ENCODE results near the gene NEK11. TPM values are rescaled to one million over a fixed set of nuclear protein-coding genes. Genes with fewer than 3 reads are reported as not detected.

Gene NEK11
- total RNA-seq, 1 experiment from 2014 or later = 9.5 TPM

- Histone ChIP-seq H3K27me3 (ENCODE audit: control insufficient read depth, insufficient read depth, low read length) (no peaks in the 10 kb centered on the region), H3K36me3 (ENCODE audit: control insufficient read depth, insufficient read depth, low read length) (no peaks in the 10 kb centered on the region), H3K27ac (ENCODE audit: low read length) (no peak overlapping the region), H3K4me1 (ENCODE audit: control insufficient read depth, insufficient read depth, low read length) (no peaks in the 10 kb centered on the region), H3K9me3 (ENCODE audit: control insufficient read depth, insufficient read depth, low read depth, low read length) (no peaks in the 10 kb centered on the region), H3K4me3 (ENCODE audit: low read depth in 2 of 2, low read length in 2 of 2) (no peak overlapping the region)
- intact Hi-C loops (cut with micrococcal nuclease; ENCODE audit: unreplicated experiment) (no loop called here), in situ Hi-C loops (cut with HindIII; ENCODE audit: low pct_unique_long_range_greater_than_20kb, low sequenced_read_pairs) (no loop called here)
- no peak for DNase-seq (ENCODE audit: low read depth, low spot score)
- no peak for ATAC-seq
- TF ChIP-seq CTCF (IDR thresholded peaks at IDR 0.05) (no peak), SIN3A (IDR thresholded peaks at IDR 0.05; ENCODE audit: borderline replicate concordance, insufficient read depth, low read depth, low read length) (no peak), TCF7L2 (IDR thresholded peaks at IDR 0.05; ENCODE audit: low read depth, low read length) (no peak), POLR2AphosphoS5 (IDR thresholded peaks at IDR 0.05; ENCODE audit: low read depth, low read length) (no peak), REST (IDR thresholded peaks at IDR 0.05; ENCODE audit: insufficient read depth in 1 of 2, low read depth in 2 of 2, low read length in 1 of 2) (no peak)
- POLR2A ChIA-PET = no interaction called here
- no TSS peak for BruUV-seq (replicated peaks)
- CTCF ChIA-PET = no interaction called here
Measured at GRCh38 chr3:131228522-131228921, 201.8 kb downstream of the NEK11 start.

GRCh38 chr3:131231710-131232389 is 205.2 kb downstream of the NEK11 start:
- ChIA-PET CTCF (no interaction called here), POLR2A (no interaction called here)
- no peaks in the 10 kb centered on the region for H3K27me3 ChIP-seq (ENCODE audit: control insufficient read depth, insufficient read depth, low read length)
- no peaks in the 10 kb centered on the region for H3K4me1 ChIP-seq (ENCODE audit: control insufficient read depth, insufficient read depth, low read length)
- no peaks in the 10 kb centered on the region for H3K36me3 ChIP-seq (ENCODE audit: control insufficient read depth, insufficient read depth, low read length)
- DNase-seq (ENCODE audit: low read depth, low spot score) (no peak), ATAC-seq (no peak)
- intact Hi-C loops (cut with micrococcal nuclease; ENCODE audit: unreplicated experiment) = no loop called here
- in situ Hi-C loops (cut with HindIII; ENCODE audit: low pct_unique_long_range_greater_than_20kb, low sequenced_read_pairs) = no loop called here
- H3K27ac ChIP-seq (ENCODE audit: low read length) = no peak overlapping the region
- no peaks in the 10 kb centered on the region for H3K9me3 ChIP-seq (ENCODE audit: control insufficient read depth, insufficient read depth, low read depth, low read length)
- H3K4me3 ChIP-seq (ENCODE audit: low read depth in 2 of 2, low read length in 2 of 2) = no peak overlapping the region
- no peak for TF ChIP-seq TCF7L2 (IDR thresholded peaks at IDR 0.05; ENCODE audit: low read depth, low read length)
- no peak; the same call in 1 of the 2 replicates for TF ChIP-seq CTCF (IDR thresholded peaks at IDR 0.05)
- TF ChIP-seq SIN3A (IDR thresholded peaks at IDR 0.05; ENCODE audit: borderline replicate concordance, insufficient read depth, low read depth, low read length) = no peak
- no peak for TF ChIP-seq POLR2AphosphoS5 (IDR thresholded peaks at IDR 0.05; ENCODE audit: low read depth, low read length)
- no peak for TF ChIP-seq REST (IDR thresholded peaks at IDR 0.05; ENCODE audit: insufficient read depth in 1 of 2, low read depth in 2 of 2, low read length in 1 of 2)
- BruUV-seq (replicated peaks) = no TSS peak

All from Panc1 (cell line).